IMR-90 (cell line): ENCODE results near the gene SERPINA12.

ENCODE experiments used
- BHLHE40 ChIP-seq: fragments of 150-350 bp; IDR thresholded peaks from 2 replicates; pipeline ENCODE4 v1.6.1; 2016; ENCODE audit warnings: mild to moderate bottlenecking, low read depth, low read length
- CEBPB ChIP-seq: IDR thresholded peaks from 2 replicates; pipeline ENCODE4 v1.6.1; 2012; ENCODE audit warnings: low read depth, low read length, improper control_type of control experiment
- MAFK ChIP-seq: IDR thresholded peaks from 2 replicates; pipeline ENCODE4 v1.6.1; 2012; ENCODE audit warnings: low read depth, low read length, improper control_type of control experiment
- MAZ ChIP-seq: IDR thresholded peaks from 2 replicates; pipeline ENCODE4 v1.6.1; 2012; ENCODE audit warnings: low read depth, mild to moderate bottlenecking, low read length, improper control_type of control experiment, moderate library complexity, borderline replicate concordance
- MXI1 ChIP-seq: IDR thresholded peaks from 2 replicates; pipeline ENCODE4 v1.6.1; 2012; ENCODE audit warnings: low read depth, mild to moderate bottlenecking, low read length, moderate library complexity, borderline replicate concordance
- NFE2L2 ChIP-seq: fragments of 150-350 bp; IDR thresholded peaks from 2 replicates; pipeline ENCODE4 v1.6.1; 2016; ENCODE audit warnings: low read depth, mild to moderate bottlenecking, low read length
- POLR2A ChIP-seq: IDR thresholded peaks from 2 replicates; pipeline ENCODE4 v1.6.1; 2012; ENCODE audit warnings: mild to moderate bottlenecking, low read depth, low read length
- RAD21 ChIP-seq: IDR thresholded peaks from 2 replicates; pipeline ENCODE4 v1.6.1; 2012; ENCODE audit warnings: low read length, improper control_type of control experiment
- RCOR1 ChIP-seq: IDR thresholded peaks from 2 replicates; pipeline ENCODE4 v1.6.1; 2012; ENCODE audit warnings: mild to moderate bottlenecking, low read length, improper control_type of control experiment; ENCODE audit not compliant: insufficient replicate concordance
- RFX5 ChIP-seq: IDR thresholded peaks from 2 replicates; pipeline ENCODE4 v1.8.0; 2012; ENCODE audit warnings: low read depth, mild to moderate bottlenecking, low read length, moderate library complexity
- SMC3 ChIP-seq: fragments of 150-350 bp; IDR thresholded peaks from 2 replicates; pipeline ENCODE4 v1.6.1; 2016; ENCODE audit warnings: low read depth, mild to moderate bottlenecking, antibody characterized with exemption, low read length, moderate library complexity
- USF2 ChIP-seq: fragments of 150-350 bp; IDR thresholded peaks from 2 replicates; pipeline ENCODE4 v1.6.1; 2017; ENCODE audit warnings: mild to moderate bottlenecking, antibody characterized with exemption, low read length, low read depth
- TF ChIP-seq, protein P1 (sequence below): conservative IDR thresholded peaks from 2 replicates; pipeline ENCODE4 v1.5.1; 2012; ENCODE audit warnings: mild to moderate bottlenecking, low read depth, low read length, improper control_type of control experiment
- TF ChIP-seq, protein P2 (sequence below): fragments of 150-350 bp; IDR thresholded peaks from 2 replicates; pipeline ENCODE4 v1.6.1; 2016; ENCODE audit warnings: low read depth, mild to moderate bottlenecking, low read length, moderate library complexity, borderline replicate concordance

- TF ChIP-seq, protein P1, sequence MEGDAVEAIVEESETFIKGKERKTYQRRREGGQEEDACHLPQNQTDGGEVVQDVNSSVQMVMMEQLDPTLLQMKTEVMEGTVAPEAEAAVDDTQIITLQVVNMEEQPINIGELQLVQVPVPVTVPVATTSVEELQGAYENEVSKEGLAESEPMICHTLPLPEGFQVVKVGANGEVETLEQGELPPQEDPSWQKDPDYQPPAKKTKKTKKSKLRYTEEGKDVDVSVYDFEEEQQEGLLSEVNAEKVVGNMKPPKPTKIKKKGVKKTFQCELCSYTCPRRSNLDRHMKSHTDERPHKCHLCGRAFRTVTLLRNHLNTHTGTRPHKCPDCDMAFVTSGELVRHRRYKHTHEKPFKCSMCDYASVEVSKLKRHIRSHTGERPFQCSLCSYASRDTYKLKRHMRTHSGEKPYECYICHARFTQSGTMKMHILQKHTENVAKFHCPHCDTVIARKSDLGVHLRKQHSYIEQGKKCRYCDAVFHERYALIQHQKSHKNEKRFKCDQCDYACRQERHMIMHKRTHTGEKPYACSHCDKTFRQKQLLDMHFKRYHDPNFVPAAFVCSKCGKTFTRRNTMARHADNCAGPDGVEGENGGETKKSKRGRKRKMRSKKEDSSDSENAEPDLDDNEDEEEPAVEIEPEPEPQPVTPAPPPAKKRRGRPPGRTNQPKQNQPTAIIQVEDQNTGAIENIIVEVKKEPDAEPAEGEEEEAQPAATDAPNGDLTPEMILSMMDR: no peak
- TF ChIP-seq, protein P2, sequence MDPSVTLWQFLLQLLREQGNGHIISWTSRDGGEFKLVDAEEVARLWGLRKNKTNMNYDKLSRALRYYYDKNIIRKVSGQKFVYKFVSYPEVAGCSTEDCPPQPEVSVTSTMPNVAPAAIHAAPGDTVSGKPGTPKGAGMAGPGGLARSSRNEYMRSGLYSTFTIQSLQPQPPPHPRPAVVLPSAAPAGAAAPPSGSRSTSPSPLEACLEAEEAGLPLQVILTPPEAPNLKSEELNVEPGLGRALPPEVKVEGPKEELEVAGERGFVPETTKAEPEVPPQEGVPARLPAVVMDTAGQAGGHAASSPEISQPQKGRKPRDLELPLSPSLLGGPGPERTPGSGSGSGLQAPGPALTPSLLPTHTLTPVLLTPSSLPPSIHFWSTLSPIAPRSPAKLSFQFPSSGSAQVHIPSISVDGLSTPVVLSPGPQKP: no peak
- no peak for TF ChIP-seq RAD21
- TF ChIP-seq SMC3: no peak
- no peak for TF ChIP-seq MAZ
- TF ChIP-seq BHLHE40: no peak
- no peak for TF ChIP-seq NFE2L2
- no peak for TF ChIP-seq POLR2A
- TF ChIP-seq RFX5: no peak
- no peak for TF ChIP-seq USF2
- no peak for TF ChIP-seq CEBPB
- TF ChIP-seq MAFK: no peak
- TF ChIP-seq MXI1: no peak
- TF ChIP-seq RCOR1: no peak
Measured at GRCh38 chr14:94514351-94514750, 5.1 kb upstream of the SERPINA12 start.
